Omental fat pad (tissue), 4 donors: ENCODE results near the gene TREX2. TPM values are rescaled to one million over a fixed set of nuclear protein-coding genes. Genes with fewer than 3 reads are reported as not detected.

Experiments
- ATAC-seq: fragments of 150-250 bp; one replicate; pipeline ENCODE4 v1.9.1; 2016; ENCODE audit warnings: mild to moderate bottlenecking, moderate library complexity; ENCODE audit not compliant: low FRiP score
- DNase-seq: peaks from one replicate; pipeline ENCODE4 v3.0.0-alpha.2; 2019; ENCODE audit warnings: low spot score
- CTCF ChIP-seq, 3 donors: fragments of 450-650 bp; IDR thresholded peaks; one replicate each; pipeline ENCODE4 v1.5.1; 2016 to 2017; ENCODE audit warnings: antibody characterized with exemption in 3 of 3, mild to moderate bottlenecking in 3 of 3, moderate library complexity in 2 of 3
- total RNA-seq, 4 donors: library from RNA; depleted of rRNA; stranded (reverse); fragments of >200 nt; gene quantifications; one replicate each; pipeline ENCODE4 v1.1.0, GENCODE V29; 2016

The TREX2 gene
- total RNA-seq, 4 donors from 2014 or later: 0.69 to 4.2 (median 1.2) TPM

DNA sequence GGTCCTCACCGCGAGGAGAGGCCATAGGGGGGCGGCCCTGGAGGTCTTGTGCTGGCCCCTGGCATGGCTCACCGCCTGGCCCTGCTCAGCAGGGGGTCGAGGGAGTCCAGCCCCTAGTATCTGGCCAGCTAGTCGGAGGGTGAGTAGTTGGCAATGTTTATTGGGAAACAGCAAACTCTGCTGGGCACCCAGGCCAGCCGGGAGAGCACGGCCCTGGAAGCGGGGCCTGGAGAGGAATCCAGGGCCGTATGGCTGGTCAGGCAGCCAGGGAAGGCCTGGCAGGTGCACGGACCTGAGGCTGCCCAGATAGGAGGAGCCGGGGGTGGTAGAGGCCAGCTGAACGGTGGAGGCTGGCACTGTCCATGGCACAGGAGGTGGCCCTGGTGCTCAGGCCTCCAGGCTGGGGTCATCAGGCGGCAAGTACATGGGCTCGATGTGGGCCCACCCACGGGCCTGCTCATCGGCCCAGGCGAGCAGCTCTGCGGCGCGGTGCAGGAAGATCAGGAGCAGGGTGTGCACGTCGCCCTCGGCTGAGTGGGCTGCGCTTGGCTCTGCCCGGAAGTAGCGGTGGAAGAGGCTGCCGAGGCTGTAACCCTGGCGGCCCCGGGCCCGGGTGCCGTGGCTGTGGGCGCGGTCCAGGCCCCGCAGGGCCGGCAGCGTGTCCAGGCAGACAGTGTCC is 1.4 kb downstream of the TREX2 start:
- TF ChIP-seq CTCF (IDR thresholded peaks at IDR 0.05): no peak

GRCh38 chrX:153443476-153444332 is 2.2 kb downstream of the TREX2 start:
- no peak for TF ChIP-seq CTCF (IDR thresholded peaks at IDR 0.05)
- ATAC-seq (no peak), DNase-seq (no peak)

More for the DNA sequence above, 1.4 kb downstream of the TREX2 start:
- no peak for DNase-seq
- ATAC-seq: no peak

- ATAC-seq (no peak), DNase-seq (no peak)
- no peak for TF ChIP-seq CTCF (IDR thresholded peaks at IDR 0.05)
These were observed 3.4 kb downstream of the TREX2 start for GRCh38 chrX:153442463-153442862.

GRCh38 chrX:153441981-153442380 is 3.9 kb downstream of the TREX2 start:
- no peak for ATAC-seq
- no peak for TF ChIP-seq CTCF (IDR thresholded peaks at IDR 0.05)
- DNase-seq: no peak

DNA sequence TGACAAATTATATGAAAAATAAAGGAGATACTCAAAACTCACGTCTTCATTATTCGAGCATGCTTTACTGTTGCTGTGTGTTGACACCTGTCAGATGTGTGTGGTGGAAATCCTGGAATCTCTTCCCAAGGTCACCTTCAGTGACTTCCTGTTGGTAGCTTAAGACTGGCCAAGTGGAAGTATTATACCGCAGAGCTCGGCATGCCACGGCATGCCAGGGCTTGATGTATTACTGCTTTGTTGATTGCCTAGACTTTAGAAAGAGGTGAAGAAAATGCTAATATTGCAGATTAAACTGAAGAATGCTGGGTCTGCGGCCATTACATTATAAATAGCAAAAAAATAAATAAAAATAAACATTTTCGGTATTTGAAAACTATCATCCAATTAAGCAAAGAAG is 4.6 kb downstream of the TREX2 start:
- DNase-seq: no peak
- ATAC-seq: no peak

DNA sequence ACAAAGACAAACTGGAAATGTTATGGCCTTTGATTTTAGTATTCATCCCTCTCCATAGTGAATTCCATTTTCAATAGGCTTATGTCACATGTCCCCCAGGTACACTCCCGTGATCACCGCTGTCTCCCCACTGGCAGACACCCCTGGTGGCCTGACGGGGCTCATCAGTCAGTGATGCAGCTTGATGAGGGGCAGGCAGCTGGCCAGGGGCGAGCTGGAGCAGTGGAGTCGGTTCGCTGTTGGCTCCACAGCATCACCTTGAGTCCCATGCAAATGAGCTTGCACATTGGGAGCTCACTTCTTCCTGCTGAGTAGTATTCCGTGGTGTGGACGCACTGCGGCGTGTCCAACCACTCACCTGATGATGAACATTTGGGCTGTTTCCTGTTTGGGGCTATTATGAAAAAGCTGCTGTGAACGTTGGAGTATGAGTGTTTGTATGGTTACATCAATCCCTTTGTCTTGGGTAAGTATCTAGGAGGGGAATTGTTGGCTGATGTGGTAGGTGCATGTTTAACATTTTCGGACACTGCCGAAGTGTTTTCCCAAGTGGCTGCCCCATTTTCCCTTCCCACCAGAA is 5.2 kb downstream of the TREX2 start:
- no peak for DNase-seq
- TF ChIP-seq CTCF (IDR thresholded peaks at IDR 0.05): no peak
- no peak for ATAC-seq

More for the DNA sequence above, 4.6 kb downstream of the TREX2 start:
- no peak for TF ChIP-seq CTCF (IDR thresholded peaks at IDR 0.05)
